ENCODE data around the gene DSC3.

GRCh38 chr18:31042084-31042405 is 497 bp downstream of the DSC3 start:
- no peak for TF ChIP-seq CTCF (IDR thresholded peaks at IDR 0.05; ENCODE audit: poor library complexity)
- TF ChIP-seq EZH2 (IDR thresholded peaks at IDR 0.05; ENCODE audit: borderline replicate concordance): no peak

All from hepatocyte (in vitro differentiated cells).